Measurements from ENCODE around the gene XG. TPM values are rescaled to one million over a fixed set of nuclear protein-coding genes. Genes with fewer than 3 reads are reported as not detected.
"Not testable (repeated sequence)": the region's sequence is repeated elsewhere in the genome, so short reads cannot be mapped to it uniquely, and the experiment has no call there.

The XG gene
- total and polyA plus RNA-seq, 2 donors (not counting 1 experiment from before 2014, with no cell fraction given), result 3.6 to 4.1 TPM

- Histone ChIP-seq H2AFZ (ENCODE audit: low read length) (no peak overlapping the region), H3K4me2 (ENCODE audit: extremely low read depth, insufficient read depth, low read length) (no peak overlapping the region), H3K79me2 (ENCODE audit: control insufficient read depth, insufficient read depth, low read length) (no peaks in the 10 kb centered on the region), H3K4me1 (ENCODE audit: control insufficient read depth, extremely low read depth, insufficient read depth, low read length) (no peaks in the 10 kb centered on the region), H4K20me1 (ENCODE audit: control insufficient read depth, extremely low read depth, insufficient read depth, low read length) (no peaks in the 10 kb centered on the region), H3K4me3 (replicated peaks in 1 of 4; ENCODE audit: control extremely low read depth in 1 of 4, insufficient read depth in 1 of 4, low read depth in 3 of 4, low read length in 4 of 4) (no peak overlapping the region), H3K9me3 (ENCODE audit: control insufficient read depth, insufficient read depth, low read depth, low read length) (no peaks in the 10 kb centered on the region), H3K9ac (ENCODE audit: insufficient read depth, low read length) (no peak overlapping the region), H3K27me3 (ENCODE audit: control insufficient read depth, insufficient read depth, low read length) (no peaks in the 10 kb centered on the region), H3K27ac (ENCODE audit: insufficient read depth, low read length) (no peak overlapping the region), H3K36me3 (ENCODE audit: control insufficient read depth, insufficient read depth, low read length) (no peaks in the 10 kb centered on the region)
- TF ChIP-seq CTCF (conservative IDR thresholded peaks at IDR 0.05 in 1 of 2, IDR thresholded peaks at IDR 0.05 in 1 of 2; ENCODE audit: low read depth in 1 of 2, low read length in 2 of 2), result no peak
- no peak for TF ChIP-seq EZH2 (IDR thresholded peaks at IDR 0.05; ENCODE audit: low read length, missing control alignments)
- DNase-seq (ENCODE audit: low read depth in 2 of 2), result no peak
Observed at GRCh38 chrX:2794336-2794735, 42.5 kb downstream of the XG start.

- H3K27me3 ChIP-seq (ENCODE audit: control insufficient read depth, insufficient read depth, low read length); H4K20me1 ChIP-seq (ENCODE audit: control insufficient read depth, extremely low read depth, insufficient read depth, low read length); DNase-seq (ENCODE audit: low read depth in 2 of 2); H3K4me3 ChIP-seq (replicated peaks in 1 of 4; ENCODE audit: control extremely low read depth in 1 of 4, insufficient read depth in 1 of 4, low read depth in 3 of 4, low read length in 4 of 4); H2AFZ ChIP-seq (ENCODE audit: low read length); H3K27ac ChIP-seq (ENCODE audit: insufficient read depth, low read length); H3K9me3 ChIP-seq (ENCODE audit: control insufficient read depth, insufficient read depth, low read depth, low read length); H3K36me3 ChIP-seq (ENCODE audit: control insufficient read depth, insufficient read depth, low read length); H3K79me2 ChIP-seq (ENCODE audit: control insufficient read depth, insufficient read depth, low read length); H3K9ac ChIP-seq (ENCODE audit: insufficient read depth, low read length); H3K4me1 ChIP-seq (ENCODE audit: control insufficient read depth, extremely low read depth, insufficient read depth, low read length); H3K4me2 ChIP-seq (ENCODE audit: extremely low read depth, insufficient read depth, low read length): not testable (repeated sequence)
Observed at GRCh38 chrX:2796808-2797207, 45.0 kb downstream of the XG start.

- Histone ChIP-seq H3K4me3 (replicated peaks in 1 of 4; ENCODE audit: control extremely low read depth in 1 of 4, insufficient read depth in 1 of 4, low read depth in 3 of 4, low read length in 4 of 4) (no peak overlapping the region), H4K20me1 (ENCODE audit: control insufficient read depth, extremely low read depth, insufficient read depth, low read length) (no peaks in the 10 kb centered on the region), H3K27me3 (ENCODE audit: control insufficient read depth, insufficient read depth, low read length) (no peaks in the 10 kb centered on the region), H3K4me1 (ENCODE audit: control insufficient read depth, extremely low read depth, insufficient read depth, low read length) (no peaks in the 10 kb centered on the region), H3K9me3 (ENCODE audit: control insufficient read depth, insufficient read depth, low read depth, low read length) (no peaks in the 10 kb centered on the region), H3K9ac (ENCODE audit: insufficient read depth, low read length) (no peak overlapping the region), H2AFZ (ENCODE audit: low read length) (no peak overlapping the region), H3K27ac (ENCODE audit: insufficient read depth, low read length) (no peak overlapping the region), H3K79me2 (ENCODE audit: control insufficient read depth, insufficient read depth, low read length) (no peaks in the 10 kb centered on the region), H3K4me2 (ENCODE audit: extremely low read depth, insufficient read depth, low read length) (no peak overlapping the region), H3K36me3 (ENCODE audit: control insufficient read depth, insufficient read depth, low read length) (no peaks in the 10 kb centered on the region)
- TF ChIP-seq EZH2 (IDR thresholded peaks at IDR 0.05; ENCODE audit: low read length, missing control alignments), result no peak
- TF ChIP-seq CTCF (conservative IDR thresholded peaks at IDR 0.05 in 1 of 2, IDR thresholded peaks at IDR 0.05 in 1 of 2; ENCODE audit: low read depth in 1 of 2, low read length in 2 of 2), result no peak
- no peak for DNase-seq (ENCODE audit: low read depth in 2 of 2)
Observed at GRCh38 chrX:2799369-2799768, 47.5 kb downstream of the XG start.

- H3K27me3 ChIP-seq (ENCODE audit: control insufficient read depth, insufficient read depth, low read length), result not testable (repeated sequence)
Observed at GRCh38 chrX:2799980-2800379, 48.1 kb downstream of the XG start.

More at GRCh38 chrX:2799980-2800379, 48.1 kb downstream of the XG start:
- H3K4me3 ChIP-seq (replicated peaks in 1 of 4; ENCODE audit: control extremely low read depth in 1 of 4, insufficient read depth in 1 of 4, low read depth in 3 of 4, low read length in 4 of 4); H3K79me2 ChIP-seq (ENCODE audit: control insufficient read depth, insufficient read depth, low read length); H3K4me2 ChIP-seq (ENCODE audit: extremely low read depth, insufficient read depth, low read length); DNase-seq (ENCODE audit: low read depth in 2 of 2); H3K4me1 ChIP-seq (ENCODE audit: control insufficient read depth, extremely low read depth, insufficient read depth, low read length); H2AFZ ChIP-seq (ENCODE audit: low read length); H3K9ac ChIP-seq (ENCODE audit: insufficient read depth, low read length); H3K9me3 ChIP-seq (ENCODE audit: control insufficient read depth, insufficient read depth, low read depth, low read length); H3K27ac ChIP-seq (ENCODE audit: insufficient read depth, low read length); H3K36me3 ChIP-seq (ENCODE audit: control insufficient read depth, insufficient read depth, low read length); H4K20me1 ChIP-seq (ENCODE audit: control insufficient read depth, extremely low read depth, insufficient read depth, low read length): not testable (repeated sequence)

Measured in fibroblast of lung (primary cell).